GM12874 (cell line): ENCODE data around the gene BCCIP.

Experiments used
- TF ChIP-seq, protein P1 (sequence below): IDR thresholded peaks from 2 replicates; pipeline ENCODE4 v1.5.1; 2011; ENCODE audit warnings: low read depth, mild to moderate bottlenecking, control low read depth, low read length, moderate library complexity; ENCODE audit not compliant: insufficient read depth

Gene BCCIP

GRCh38 chr10:125822878-125823662 lies at the start of gene BCCIP, which contains the start of gene UROS:
BCCIP (plus strand) TSS chr10:125823546; CDS start chr10:125823558, 12 bp downstream.
UROS (minus strand) TSS chr10:125823258; CDS start chr10:125816499, 6,759 bp downstream.
- TF ChIP-seq, protein P1, sequence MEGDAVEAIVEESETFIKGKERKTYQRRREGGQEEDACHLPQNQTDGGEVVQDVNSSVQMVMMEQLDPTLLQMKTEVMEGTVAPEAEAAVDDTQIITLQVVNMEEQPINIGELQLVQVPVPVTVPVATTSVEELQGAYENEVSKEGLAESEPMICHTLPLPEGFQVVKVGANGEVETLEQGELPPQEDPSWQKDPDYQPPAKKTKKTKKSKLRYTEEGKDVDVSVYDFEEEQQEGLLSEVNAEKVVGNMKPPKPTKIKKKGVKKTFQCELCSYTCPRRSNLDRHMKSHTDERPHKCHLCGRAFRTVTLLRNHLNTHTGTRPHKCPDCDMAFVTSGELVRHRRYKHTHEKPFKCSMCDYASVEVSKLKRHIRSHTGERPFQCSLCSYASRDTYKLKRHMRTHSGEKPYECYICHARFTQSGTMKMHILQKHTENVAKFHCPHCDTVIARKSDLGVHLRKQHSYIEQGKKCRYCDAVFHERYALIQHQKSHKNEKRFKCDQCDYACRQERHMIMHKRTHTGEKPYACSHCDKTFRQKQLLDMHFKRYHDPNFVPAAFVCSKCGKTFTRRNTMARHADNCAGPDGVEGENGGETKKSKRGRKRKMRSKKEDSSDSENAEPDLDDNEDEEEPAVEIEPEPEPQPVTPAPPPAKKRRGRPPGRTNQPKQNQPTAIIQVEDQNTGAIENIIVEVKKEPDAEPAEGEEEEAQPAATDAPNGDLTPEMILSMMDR: no peak

- TF ChIP-seq, protein P1: no peak
Measured at GRCh38 chr10:125773687-125774543, 49.4 kb upstream of the BCCIP start.

DNA sequence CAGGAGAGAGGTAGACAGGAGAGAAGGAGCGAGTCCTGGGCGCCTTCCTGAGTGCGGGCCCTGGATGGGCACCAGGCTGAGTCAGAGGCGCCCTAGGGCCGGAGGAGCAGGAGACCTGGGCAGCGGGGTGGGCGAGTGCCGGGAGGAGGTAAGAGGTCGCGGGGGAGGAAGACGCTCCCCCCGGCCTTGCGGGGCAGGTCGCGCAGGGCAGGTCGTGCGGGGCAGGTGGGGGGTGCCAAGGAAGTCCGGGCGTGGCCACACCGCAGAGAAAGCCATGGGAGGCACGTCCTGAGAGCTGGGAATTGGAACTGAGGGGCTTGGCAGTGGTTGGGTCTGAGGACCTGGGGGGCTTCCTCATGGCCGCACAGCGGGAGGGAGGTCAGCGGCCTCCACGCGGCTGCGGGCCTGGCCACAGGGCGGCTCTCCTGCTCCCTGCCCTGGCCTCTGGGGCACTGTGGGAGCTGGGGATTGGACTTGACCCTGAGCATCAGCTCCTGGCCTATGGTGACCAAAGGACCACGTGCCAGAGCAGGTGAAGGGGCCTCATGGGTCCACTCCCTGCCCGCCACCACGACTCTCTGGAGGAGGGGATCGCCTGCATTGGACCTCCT lies 48.7 kb upstream of the BCCIP start:
- TF ChIP-seq, protein P1: no peak

DNA sequence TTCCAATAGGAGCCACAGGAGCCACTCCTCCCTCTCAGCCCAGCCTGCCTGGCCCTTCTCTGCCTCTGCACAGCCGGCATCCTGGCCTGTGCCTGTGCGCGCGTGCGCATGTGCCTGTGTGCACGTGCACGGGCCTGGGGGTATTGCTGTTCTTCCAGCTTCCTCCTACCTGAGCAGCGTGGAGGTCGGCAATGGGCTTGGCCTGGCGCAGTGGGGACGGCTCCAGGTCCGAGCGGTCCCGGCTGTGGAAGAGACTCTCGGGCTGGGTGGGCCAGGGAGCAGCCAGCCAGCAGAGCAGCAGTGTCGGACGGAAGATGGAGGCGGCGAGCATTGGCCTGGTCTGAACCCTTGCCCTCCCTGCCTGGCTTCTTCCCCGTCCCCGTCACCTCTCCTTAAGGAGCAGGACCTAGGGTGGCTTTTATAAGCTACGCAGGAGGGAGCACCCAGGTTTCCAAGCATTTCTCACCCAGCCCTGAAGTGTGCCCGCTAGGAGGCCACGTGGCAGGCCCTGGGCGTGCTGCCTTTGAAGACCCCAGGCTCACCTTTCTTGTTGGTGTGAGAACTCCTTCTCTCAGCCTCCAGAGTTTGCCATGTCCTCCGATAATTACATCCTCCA lies 47.7 kb upstream of the BCCIP start, which contains the start of gene MMP21:
Gene MMP21, minus strand, starts transcription at position 331 of the 616 bp plus-strand sequence. Its CDS starts 0 bp downstream, at position 331.
- TF ChIP-seq, protein P1: no peak

DNA sequence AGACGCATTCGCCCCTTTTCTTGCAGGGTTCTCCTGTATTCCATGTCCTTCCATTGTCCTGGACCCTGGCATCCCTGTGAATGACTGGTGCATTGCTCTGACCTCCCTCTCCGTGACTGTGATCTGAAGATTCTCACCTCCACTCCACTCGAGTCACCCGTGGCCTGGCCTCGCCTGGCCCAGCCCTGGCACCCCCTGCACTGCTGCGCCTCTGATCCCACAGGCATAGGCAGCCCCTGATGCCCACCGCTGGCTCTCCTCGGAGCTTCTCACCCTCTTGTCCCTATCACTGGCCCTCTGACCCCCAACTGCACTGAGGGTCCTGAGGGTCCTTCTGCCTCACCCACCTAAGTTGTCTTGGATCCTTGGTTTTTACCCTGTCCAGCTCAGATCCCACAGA lies 45.5 kb upstream of the BCCIP start:
- TF ChIP-seq, protein P1: no peak

DNA sequence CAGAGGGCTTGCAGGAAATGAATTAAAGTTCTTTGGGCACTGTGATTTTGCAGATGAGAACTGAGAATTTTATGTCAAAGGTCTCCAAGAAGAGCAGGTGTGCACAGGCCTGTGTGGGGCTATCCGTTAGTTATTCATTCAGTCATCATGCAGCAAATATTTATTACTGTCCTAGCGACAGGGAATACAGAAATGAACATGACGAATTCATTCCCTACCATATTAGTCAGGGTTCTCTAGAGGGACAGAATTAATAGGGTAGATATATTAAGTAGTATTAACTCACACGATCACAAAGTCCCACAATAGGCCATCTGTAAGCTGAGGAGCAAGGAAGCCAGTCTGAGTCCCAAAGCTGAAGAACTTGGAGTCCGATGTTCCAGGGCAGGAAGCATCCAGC lies 44.8 kb upstream of the BCCIP start:
- TF ChIP-seq, protein P1: no peak
